ENCODE measurements around the gene UXS1.

DNA sequence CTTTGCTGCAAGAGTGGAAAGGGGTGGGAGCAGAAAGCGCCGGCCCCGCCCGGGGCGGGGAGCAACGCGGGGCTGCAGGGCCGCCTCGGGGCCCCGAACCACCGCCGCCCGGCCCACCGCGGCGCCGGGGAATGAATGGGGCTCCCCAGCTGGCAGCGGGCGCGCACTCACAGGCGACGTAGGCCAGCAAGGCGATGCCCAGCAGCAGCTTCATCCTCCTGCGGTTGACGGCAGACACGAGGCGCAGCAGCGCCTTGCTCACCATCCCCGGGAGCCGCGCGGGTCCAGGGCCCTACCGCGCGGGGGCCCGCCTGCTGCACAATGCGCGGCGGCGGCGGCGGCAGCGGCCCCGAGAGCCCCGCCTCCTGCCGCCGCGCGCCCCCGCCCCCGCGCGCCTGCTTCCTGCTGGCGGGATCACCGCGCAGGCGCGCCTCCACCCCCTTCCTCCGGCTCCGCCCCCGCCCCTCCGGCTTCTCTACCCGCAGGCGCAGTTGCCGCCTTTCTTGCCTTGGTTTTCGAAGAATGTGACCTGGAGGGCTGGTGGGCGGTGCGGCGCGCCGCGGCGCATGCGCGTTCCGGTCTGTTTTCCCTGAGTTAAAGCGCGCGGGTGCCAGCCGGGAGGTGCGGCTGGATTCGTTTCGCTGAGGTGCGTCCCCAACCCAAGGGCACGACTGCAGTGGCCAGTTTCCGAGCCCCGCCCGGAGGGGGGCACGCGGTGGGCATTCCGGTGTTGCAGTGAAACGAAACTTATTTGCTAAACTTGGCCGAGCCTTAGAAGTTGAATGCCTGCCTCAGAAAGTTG lies at the start of gene UXS1:
- TF ChIP-seq CTCF (IDR thresholded peaks at IDR 0.05; ENCODE audit: low read length) (no peak), EZH2 (IDR thresholded peaks at IDR 0.05; ENCODE audit: borderline replicate concordance, low read length) (no peak)

Measured in OCI-LY1 (cell line).